ELR (cell line): ENCODE data around the gene RTN4.
"Not testable (repeated sequence)": the region's sequence is repeated elsewhere in the genome, so short reads cannot be mapped to it uniquely, and the experiment has no call there.

Experiments
- DNase-seq: peaks from one replicate; pipeline ENCODE4 v3.0.0-alpha.2; 2015; ENCODE audit warnings: low read depth

RTN4 gene

GRCh38 chr2:55050100-55050994, at the start of gene RTN4:
Gene RTN4, minus strand, starts transcription at chr2:55050451. Its CDS starts 151 bp downstream, at chr2:55050300.
- peak; percentile 99 for DNase-seq

GRCh38 chr2:55099493-55099877, 49.2 kb upstream of the RTN4 start:
- DNase-seq, result no peak

GRCh38 chr2:55097461-55098410, 47.5 kb upstream of the RTN4 start:
- DNase-seq, result peak; percentile 61

GRCh38 chr2:55097082-55097460, 46.8 kb upstream of the RTN4 start:
- no peak for DNase-seq

- no peak for DNase-seq
Measured at GRCh38 chr2:55096586-55096985, 46.3 kb upstream of the RTN4 start.

- DNase-seq, result peak; percentile 97
Measured at GRCh38 chr2:55093381-55093780, 43.1 kb upstream of the RTN4 start.

GRCh38 chr2:55092439-55092838, 42.2 kb upstream of the RTN4 start:
- DNase-seq, result no peak

GRCh38 chr2:55091681-55092080, 41.4 kb upstream of the RTN4 start:
- DNase-seq, result not testable (repeated sequence)

- peak; percentile 59 for DNase-seq
Measured at GRCh38 chr2:55090702-55091101, 40.5 kb upstream of the RTN4 start.

- DNase-seq, result no peak
Measured at GRCh38 chr2:55089726-55090125, 39.5 kb upstream of the RTN4 start.

- no peak for DNase-seq
Measured at GRCh38 chr2:55088400-55088799, 38.1 kb upstream of the RTN4 start.

GRCh38 chr2:55087936-55088335, 37.7 kb upstream of the RTN4 start:
- no peak for DNase-seq

- peak; percentile 36 for DNase-seq
Measured at GRCh38 chr2:55087501-55087900, 37.2 kb upstream of the RTN4 start.

GRCh38 chr2:55085113-55086040, 35.1 kb upstream of the RTN4 start:
- no peak for DNase-seq

GRCh38 chr2:55084641-55085040, 34.4 kb upstream of the RTN4 start:
- no peak for DNase-seq

- no peak for DNase-seq
Measured at GRCh38 chr2:55080204-55080738, 30.0 kb upstream of the RTN4 start.

GRCh38 chr2:55078956-55079355, 28.7 kb upstream of the RTN4 start:
- DNase-seq, result no peak

GRCh38 chr2:55076721-55077120, 26.5 kb upstream of the RTN4 start:
- DNase-seq, result no peak

GRCh38 chr2:55076019-55076418, 25.8 kb upstream of the RTN4 start:
- DNase-seq, result not testable (repeated sequence)

- DNase-seq, result no peak
Measured at GRCh38 chr2:55073000-55073983, 23.0 kb upstream of the RTN4 start.
